SJSA1 (cell line): Measurements from ENCODE around the gene FAM156A. TPM values are rescaled to one million over a fixed set of nuclear protein-coding genes. Genes with fewer than 3 reads are reported as not detected.
"Not testable (repeated sequence)": the region's sequence is repeated elsewhere in the genome, so short reads cannot be mapped to it uniquely, and the experiment has no call there.

Source experiments
- DNase-seq, 2 experiments: peaks; one replicate each; pipeline ENCODE4 v3.0.0-alpha.2; 2015 to 2020; ENCODE audit warnings: low spot score in 2 of 2, low read depth in 1 of 2
- H3K27ac ChIP-seq: fragments of 250-450 bp; sonication (Bioruptor Pico); 2 replicates; pipeline ENCODE4 v1.5.1; 2020; ENCODE audit warnings: mild to moderate bottlenecking, moderate library complexity
- H3K27me3 ChIP-seq: fragments of 250-450 bp; sonication (Bioruptor Pico); replicated peaks from 2 replicates; pipeline ENCODE4 v1.5.1; 2020; ENCODE audit warnings: mild to moderate bottlenecking, moderate library complexity
- H3K36me3 ChIP-seq: fragments of 250-450 bp; sonication (Bioruptor Pico); 2 replicates; pipeline ENCODE4 v1.5.1; 2020; ENCODE audit warnings: mild to moderate bottlenecking
- H3K4me1 ChIP-seq: fragments of 250-450 bp; sonication (Bioruptor Pico); replicated peaks from 2 replicates; pipeline ENCODE4 v1.6.1; 2021; ENCODE audit warnings: mild to moderate bottlenecking
- H3K4me3 ChIP-seq: fragments of 250-450 bp; sonication (Bioruptor Pico); 2 replicates; pipeline ENCODE4 v1.5.1; 2020; ENCODE audit warnings: mild to moderate bottlenecking
- H3K9me3 ChIP-seq: fragments of 250-450 bp; sonication (Bioruptor Pico); replicated peaks from 2 replicates; pipeline ENCODE4 v1.5.1; 2020; ENCODE audit warnings: mild to moderate bottlenecking
- total RNA-seq: library from RNA; depleted of rRNA; stranded (reverse); fragments of >200 nt; shearing (Covaris generic); gene quantifications from 2 replicates; pipeline ENCODE4 v1.2.3, GENCODE V29; 2014

FAM156A gene
- total RNA-seq, 1 experiment from 2014 or later, result 14.1 TPM

DNA sequence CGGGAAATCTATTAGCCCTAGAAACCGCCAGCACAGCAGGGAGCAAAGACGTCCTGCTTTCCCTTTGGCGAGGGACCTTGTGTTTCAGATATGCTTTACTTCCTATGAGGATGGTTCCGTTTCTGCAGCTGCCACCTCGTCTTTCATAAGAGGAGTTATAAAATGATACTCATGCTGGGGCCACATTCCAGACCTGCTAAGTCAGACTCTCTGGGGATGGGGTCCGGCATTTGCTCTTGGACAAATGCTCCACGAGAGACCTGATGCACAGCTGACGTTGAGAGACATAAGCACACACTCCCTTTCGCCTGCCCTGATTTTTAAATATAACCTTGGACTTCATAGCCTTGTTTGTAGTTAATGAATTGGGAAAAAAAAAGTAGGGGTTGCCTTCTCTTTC is 16.6 kb downstream of the FAM156A start:
- not testable (repeated sequence) for H3K36me3 ChIP-seq, DNase-seq, H3K27me3 ChIP-seq, H3K27ac ChIP-seq, H3K9me3 ChIP-seq, H3K4me3 ChIP-seq, H3K4me1 ChIP-seq

DNA sequence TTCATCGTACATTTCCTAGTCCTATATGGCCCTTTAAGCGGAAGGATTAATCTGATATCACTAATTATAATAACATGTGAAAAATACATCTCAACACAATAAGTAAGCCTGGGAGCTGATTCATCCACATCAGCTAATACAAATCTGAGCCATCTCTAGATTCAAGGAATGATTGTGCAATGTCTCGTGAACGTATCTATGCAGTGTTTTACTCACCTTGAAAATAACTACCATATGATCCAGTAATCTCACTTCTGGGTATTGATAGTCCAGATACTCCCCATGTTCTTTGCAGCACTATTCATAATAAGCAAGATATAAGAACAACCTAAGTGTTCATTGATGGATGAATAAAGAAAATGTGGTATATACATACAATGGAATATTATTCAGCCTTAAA is 17.6 kb downstream of the FAM156A start:
- not testable (repeated sequence) for H3K4me3 ChIP-seq, H3K9me3 ChIP-seq, H3K27ac ChIP-seq, H3K36me3 ChIP-seq, DNase-seq, H3K4me1 ChIP-seq, H3K27me3 ChIP-seq

DNA sequence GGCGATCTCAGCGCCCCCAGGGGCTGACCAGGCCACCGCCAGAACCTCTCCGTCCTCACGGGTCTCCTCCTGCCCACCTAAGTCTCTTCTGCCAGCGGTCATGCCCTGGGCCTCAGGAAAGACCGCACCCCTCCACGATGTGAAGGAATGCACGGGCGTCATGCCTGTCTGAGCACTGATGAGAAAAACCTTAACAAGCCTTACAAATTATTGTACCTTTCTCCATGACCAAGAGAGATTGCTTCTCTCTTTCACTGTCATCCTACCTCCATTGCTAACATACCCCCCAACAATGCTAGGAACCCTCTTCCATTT is 22.9 kb downstream of the FAM156A start:
- H3K27me3 ChIP-seq, H3K9me3 ChIP-seq, H3K36me3 ChIP-seq, H3K4me1 ChIP-seq, DNase-seq: not testable (repeated sequence)
- H3K27ac ChIP-seq, result peak overlapping the region; percentile 97
- H3K4me3 ChIP-seq, result peak overlapping the region; percentile 56

DNA sequence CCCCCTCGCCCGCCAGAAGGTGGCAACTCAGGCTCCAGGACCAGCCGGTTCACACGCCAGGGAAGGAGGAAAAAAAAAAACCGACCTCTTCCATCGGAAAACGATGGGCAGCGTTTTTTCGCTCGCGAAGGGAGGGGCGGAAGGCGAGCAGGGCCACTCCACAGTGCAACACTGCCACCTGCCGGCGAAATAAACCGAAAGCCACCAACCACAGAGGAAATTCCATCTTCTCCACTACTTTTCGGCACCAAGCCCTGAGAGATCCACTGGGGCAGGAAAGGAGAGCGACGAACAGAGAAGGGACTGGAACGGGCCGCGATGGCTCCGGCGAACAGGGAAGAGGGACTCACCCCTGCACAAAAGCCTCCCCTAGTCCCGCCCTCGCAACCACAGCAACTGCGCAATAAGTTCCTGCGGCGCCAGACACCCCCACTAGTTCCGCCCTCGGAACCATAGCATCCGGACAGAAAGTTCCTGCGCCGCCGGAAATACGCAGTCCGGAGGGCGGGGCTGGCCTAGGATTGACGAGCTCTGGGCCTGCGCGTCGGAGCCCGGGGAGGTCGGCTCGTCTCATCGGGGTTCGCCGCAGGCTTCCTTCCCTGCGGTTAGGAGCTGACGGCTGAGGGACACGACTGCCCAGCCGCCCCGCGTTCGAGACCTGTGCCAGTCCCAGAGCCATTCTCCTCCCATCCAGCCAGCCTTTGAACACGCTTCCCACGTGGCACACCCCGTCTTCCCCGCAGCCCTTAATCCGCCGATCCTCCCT is 23.4 kb downstream of the FAM156A start:
- peak overlapping the region; percentile 97 for H3K27ac ChIP-seq
- no peaks in the 10 kb centered on the region for H3K27me3 ChIP-seq
- H3K4me1 ChIP-seq, result peaks cover 10% of the 10 kb centered on the region
- DNase-seq, result peak; percentile 92 to 93
- H3K4me3 ChIP-seq, result peak overlapping the region; percentile 56
- no peaks in the 10 kb centered on the region for H3K9me3 ChIP-seq
- no peaks in the 10 kb centered on the region for H3K36me3 ChIP-seq

DNA sequence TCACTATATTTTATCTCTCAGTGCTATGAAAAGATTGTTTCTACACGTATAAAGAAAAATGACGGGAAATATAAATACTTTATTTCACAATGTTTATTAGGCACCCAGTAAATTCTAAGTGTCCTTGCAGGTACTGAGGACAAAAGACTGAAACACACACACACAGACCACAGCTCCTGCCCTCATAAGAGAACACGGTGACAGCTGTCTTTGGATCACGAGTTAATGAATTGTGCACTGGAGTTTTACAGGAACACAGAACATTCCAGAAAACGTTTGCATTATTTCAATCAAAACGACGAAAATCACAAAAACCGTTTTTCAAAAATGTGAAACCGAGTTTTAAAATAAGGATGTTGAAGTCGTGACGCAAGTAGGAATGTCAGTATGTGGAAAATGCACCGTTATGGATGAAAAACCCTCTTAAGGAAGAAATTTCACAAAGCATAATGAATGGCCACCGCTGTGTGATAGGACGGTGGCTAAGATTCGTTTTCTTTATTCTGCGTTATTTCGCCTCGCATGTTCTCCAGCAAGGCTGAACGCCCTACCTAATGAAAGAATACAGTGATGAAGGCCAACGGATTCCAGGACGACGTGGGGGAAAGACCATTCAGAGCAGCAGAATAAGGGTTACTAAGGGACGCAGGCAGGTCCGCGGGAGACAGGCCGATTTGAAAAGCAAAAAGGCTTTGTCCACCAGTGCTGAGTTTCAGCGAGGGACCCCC is 24.2 kb downstream of the FAM156A start:
- Histone ChIP-seq H3K27ac (peak overlapping the region; percentile 97), H3K4me1 (peaks cover 10% of the 10 kb centered on the region), H3K36me3 (no peaks in the 10 kb centered on the region), H3K4me3 (peak overlapping the region; percentile 56), H3K27me3 (no peaks in the 10 kb centered on the region), H3K9me3 (no peaks in the 10 kb centered on the region)
- no peak for DNase-seq

DNA sequence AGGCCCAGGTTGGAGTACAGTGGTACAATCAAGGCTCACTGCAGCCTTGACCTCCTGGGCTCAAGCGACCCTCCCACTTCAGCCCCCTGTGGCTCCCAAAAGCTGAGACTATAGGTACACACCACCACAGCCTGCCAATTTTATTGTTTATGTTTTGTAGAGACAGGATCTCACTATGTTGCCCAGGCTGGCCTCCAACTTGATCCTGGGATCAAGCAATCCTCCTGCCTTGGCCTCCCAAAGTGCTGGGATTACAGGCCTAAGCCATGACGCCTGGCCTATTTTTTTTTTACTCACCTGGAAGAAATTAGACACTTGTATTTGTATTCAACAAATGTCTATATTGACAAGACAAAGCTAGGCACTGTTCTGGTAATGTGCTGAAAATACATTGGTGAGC is 25.1 kb downstream of the FAM156A start:
- no peak overlapping the region for H3K27ac ChIP-seq
- no peaks in the 10 kb centered on the region for H3K27me3 ChIP-seq
- no peaks in the 10 kb centered on the region for H3K9me3 ChIP-seq
- H3K36me3 ChIP-seq, result no peaks in the 10 kb centered on the region
- H3K4me3 ChIP-seq, result no peak overlapping the region
- DNase-seq, result no peak
- peaks cover 10% of the 10 kb centered on the region for H3K4me1 ChIP-seq

DNA sequence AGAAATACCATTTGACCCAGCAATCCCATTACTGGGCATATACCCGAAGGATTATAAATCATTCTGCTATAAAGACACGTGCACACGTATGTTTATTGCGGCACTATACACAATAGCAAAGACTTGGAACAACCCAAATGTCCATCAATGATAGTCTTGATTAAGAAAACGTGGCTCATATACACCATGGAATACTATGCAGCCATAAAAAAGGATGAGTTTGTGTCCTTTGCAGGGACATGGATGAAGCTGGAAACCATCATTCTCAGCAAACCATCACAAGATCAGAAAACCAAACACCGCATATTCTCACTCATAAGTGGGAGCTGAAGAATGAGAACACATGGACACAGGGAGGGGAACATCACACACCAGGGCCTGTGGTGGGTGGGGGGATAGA is 28.1 kb downstream of the FAM156A start:
- not testable (repeated sequence) for H3K27me3 ChIP-seq, DNase-seq, H3K9me3 ChIP-seq, H3K4me3 ChIP-seq, H3K36me3 ChIP-seq, H3K27ac ChIP-seq, H3K4me1 ChIP-seq

DNA sequence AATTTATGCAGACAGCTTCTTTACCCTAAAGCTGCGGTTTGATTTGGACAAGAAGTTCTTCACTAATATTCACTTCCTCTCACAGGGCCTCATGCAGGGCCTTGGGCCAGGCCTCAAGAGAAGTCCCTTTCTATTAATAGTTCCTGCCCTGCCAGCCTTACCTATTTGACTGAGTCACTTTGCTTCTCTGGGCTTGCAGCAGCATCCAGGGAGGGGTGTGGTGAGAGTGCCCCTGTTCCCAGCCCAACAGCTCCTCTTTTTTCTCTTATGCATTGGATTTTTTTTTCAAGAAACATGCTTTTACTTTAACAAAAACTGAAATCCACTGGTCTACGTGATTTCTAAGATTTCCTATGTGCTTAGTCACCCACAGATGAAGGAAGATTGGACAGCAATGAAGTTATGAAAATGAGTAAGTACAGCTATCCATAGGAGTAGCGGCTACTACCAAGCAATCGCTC is 34.5 kb downstream of the FAM156A start:
- DNase-seq, result no peak
- peaks cover 4% of the 10 kb centered on the region; the same call in 1 of the 2 replicates for H3K4me1 ChIP-seq
- H3K27ac ChIP-seq, result no peak overlapping the region

DNA sequence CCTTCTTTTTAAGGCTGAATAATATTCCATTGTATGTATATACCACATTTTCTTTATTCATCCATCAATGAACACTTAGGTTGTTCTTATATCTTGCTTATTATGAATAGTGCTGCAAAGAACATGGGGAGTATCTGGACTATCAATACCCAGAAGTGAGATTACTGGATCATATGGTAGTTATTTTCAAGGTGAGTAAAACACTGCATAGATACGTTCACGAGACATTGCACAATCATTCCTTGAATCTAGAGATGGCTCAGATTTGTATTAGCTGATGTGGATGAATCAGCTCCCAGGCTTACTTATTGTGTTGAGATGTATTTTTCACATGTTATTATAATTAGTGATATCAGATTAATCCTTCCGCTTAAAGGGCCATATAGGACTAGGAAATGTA is 43.6 kb downstream of the FAM156A start:
- H3K4me3 ChIP-seq, H3K4me1 ChIP-seq, H3K36me3 ChIP-seq, H3K27me3 ChIP-seq, H3K9me3 ChIP-seq, H3K27ac ChIP-seq, DNase-seq: not testable (repeated sequence)

More for the DNA sequence above, 34.5 kb downstream of the FAM156A start:
- no peaks in the 10 kb centered on the region for H3K27me3 ChIP-seq
- no peaks in the 10 kb centered on the region for H3K36me3 ChIP-seq
- H3K9me3 ChIP-seq, result no peaks in the 10 kb centered on the region
- H3K4me3 ChIP-seq, result no peak overlapping the region

DNA sequence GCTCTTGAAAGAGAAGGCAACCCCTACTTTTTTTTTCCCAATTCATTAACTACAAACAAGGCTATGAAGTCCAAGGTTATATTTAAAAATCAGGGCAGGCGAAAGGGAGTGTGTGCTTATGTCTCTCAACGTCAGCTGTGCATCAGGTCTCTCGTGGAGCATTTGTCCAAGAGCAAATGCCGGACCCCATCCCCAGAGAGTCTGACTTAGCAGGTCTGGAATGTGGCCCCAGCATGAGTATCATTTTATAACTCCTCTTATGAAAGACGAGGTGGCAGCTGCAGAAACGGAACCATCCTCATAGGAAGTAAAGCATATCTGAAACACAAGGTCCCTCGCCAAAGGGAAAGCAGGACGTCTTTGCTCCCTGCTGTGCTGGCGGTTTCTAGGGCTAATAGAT is 44.6 kb downstream of the FAM156A start:
- not testable (repeated sequence) for H3K27ac ChIP-seq, DNase-seq, H3K4me1 ChIP-seq, H3K27me3 ChIP-seq, H3K4me3 ChIP-seq, H3K36me3 ChIP-seq, H3K9me3 ChIP-seq

DNA sequence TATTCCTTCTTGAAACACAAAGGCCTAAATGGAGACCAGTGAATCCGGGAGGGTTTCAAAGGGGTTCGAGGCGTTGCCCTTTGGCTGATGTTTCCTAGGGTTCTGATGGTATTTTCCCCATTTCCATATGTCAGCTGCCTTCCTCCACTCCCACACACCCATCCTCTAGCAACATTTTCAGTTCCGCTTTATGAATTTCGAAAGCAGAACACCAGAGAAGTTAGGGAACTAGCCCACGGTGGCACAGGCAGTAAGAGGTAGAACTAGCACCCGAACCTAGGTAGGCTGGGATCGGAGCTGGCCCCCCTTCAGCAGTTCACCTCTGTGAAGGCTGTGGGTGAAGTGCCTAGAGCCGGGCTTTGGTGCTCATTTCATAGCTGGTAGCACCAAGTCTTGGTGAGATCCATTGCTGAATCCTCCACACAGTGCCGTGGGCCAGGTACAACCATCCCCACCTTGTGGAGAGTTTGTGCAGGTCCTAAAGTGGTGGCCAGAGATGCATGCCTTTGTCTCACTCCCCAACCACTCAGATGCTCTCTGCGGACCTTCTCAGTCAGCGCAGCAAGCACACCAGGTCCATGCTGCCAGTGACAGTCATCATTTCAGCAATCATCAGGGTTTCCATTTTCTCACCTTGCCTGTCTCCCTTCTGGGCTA is 48.9 kb downstream of the FAM156A start:
- not testable (repeated sequence) for H3K27me3 ChIP-seq, H3K27ac ChIP-seq, DNase-seq

DNA sequence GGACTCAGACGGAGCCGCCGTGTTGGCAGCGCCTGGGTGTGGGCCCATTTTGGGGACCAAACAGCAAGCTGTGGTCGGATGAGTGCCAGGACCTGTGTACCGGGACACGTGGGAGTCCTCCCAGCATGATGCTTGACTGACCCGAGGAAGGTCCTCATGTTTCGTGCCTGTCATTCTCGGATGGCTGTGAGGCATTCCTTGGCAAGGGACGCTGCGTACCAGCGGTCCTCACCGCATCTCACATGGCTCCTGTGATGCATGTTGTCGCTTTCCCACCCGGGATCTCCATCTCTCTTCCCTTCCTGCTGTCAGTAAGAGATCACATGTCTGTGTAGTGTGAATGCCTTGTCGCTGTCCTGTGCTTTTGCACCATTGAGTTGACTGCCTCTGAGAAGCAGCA is 50.4 kb downstream of the FAM156A start:
- not testable (repeated sequence) for H3K9me3 ChIP-seq, H3K4me1 ChIP-seq, H3K27me3 ChIP-seq, H3K27ac ChIP-seq, H3K36me3 ChIP-seq, H3K4me3 ChIP-seq, DNase-seq

More for the DNA sequence above, 48.9 kb downstream of the FAM156A start:
- H3K4me1 ChIP-seq, H3K4me3 ChIP-seq, H3K36me3 ChIP-seq, H3K9me3 ChIP-seq: not testable (repeated sequence)

DNA sequence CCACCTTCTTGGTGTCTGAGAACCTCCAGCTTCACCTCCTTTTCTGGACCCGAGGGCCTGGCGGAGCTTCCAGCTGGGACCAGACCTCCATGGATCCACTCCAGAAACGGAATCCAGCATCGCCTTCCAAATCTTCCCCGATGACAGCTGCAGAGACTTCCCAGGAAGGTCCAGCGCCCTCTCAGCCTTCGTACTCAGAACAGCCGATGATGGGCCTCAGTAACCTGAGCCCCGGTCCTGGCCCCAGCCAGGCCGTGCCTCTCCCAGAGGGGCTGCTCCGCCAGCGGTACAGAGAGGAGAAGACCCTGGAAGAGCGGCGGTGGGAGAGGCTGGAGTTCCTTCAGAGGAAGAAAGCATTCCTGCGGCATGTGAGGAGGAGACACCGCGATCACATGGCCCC is 51.2 kb downstream of the FAM156A start:
- not testable (repeated sequence) for H3K27me3 ChIP-seq, H3K9me3 ChIP-seq, H3K4me1 ChIP-seq, DNase-seq, H3K36me3 ChIP-seq, H3K4me3 ChIP-seq, H3K27ac ChIP-seq

DNA sequence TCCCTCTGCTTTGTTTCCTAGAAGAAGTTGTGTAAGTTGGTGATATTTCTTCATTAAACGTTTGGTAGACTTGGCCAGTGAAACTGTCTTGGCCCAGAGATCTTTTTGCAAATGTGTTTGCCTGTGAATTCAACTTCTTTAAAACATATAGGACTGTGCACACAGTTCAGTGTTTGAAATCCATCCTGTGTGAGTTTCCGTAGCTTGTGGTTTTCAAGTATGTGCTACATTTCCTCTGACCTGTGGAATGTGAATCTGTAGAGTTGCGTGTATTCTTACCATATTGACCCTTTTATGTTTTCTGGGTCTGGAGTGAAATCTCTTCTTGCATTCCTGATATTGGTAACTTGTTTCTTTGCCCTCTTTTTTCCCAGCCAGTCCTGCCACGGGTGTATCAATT is 52.2 kb downstream of the FAM156A start:
- H3K27me3 ChIP-seq, H3K36me3 ChIP-seq, H3K4me3 ChIP-seq, DNase-seq, H3K4me1 ChIP-seq, H3K9me3 ChIP-seq, H3K27ac ChIP-seq: not testable (repeated sequence)
